Measurements from ENCODE around the gene FECH.

- TF ChIP-seq GATA2 (IDR thresholded peaks at IDR 0.05; ENCODE audit: low read depth, low read length), result no peak
- no peak for TF ChIP-seq GATA3 (IDR thresholded peaks at IDR 0.05; ENCODE audit: low read depth, low read length)
Measured at GRCh38 chr18:57543560-57543959, 42.9 kb downstream of the FECH start.
